GM18951 (cell line): ENCODE results near the gene OR4M1.
"Not testable (repeated sequence)": the region's sequence is repeated elsewhere in the genome, so short reads cannot be mapped to it uniquely, and the experiment has no call there.

Experiments used
- POLR2A ChIP-seq: IDR thresholded peaks from 4 replicates; pipeline ENCODE4 v1.6.1; 2011; ENCODE audit warnings: mild to moderate bottlenecking; ENCODE audit not compliant: insufficient read length, insufficient read depth; ENCODE audit errors: extremely low read depth
- in situ Hi-C: fragments of 300-500 bp; cut with MboI; formaldehyde crosslinking; loops from one replicate; pipeline ENCODE4 v1.12.0; 2022; ENCODE audit warnings: low sequenced_read_pairs, mixed read lengths, inconsistent platforms; ENCODE audit not compliant: unreplicated experiment

The OR4M1 gene

GRCh38 chr14:19773204-19773603, at the start of gene OR4M1:
OR4M1 (plus strand) TSS chr14:19773504; CDS start chr14:19780323, 6,819 bp downstream.
- in situ Hi-C loops = not testable (repeated sequence)

- in situ Hi-C loops = no loop called here
- no peak for TF ChIP-seq POLR2A
Observed at GRCh38 chr14:19729359-19729758, 43.9 kb upstream of the OR4M1 start.

GRCh38 chr14:19729763-19730162, 43.5 kb upstream of the OR4M1 start:
- in situ Hi-C loops = no loop called here
- no peak for TF ChIP-seq POLR2A

- in situ Hi-C loops = not testable (repeated sequence)
Observed at GRCh38 chr14:19733893-19734292, 39.4 kb upstream of the OR4M1 start.

GRCh38 chr14:19743256-19743655, 30.0 kb upstream of the OR4M1 start, which contains the start of gene OR4Q3:
OR4Q3 (plus strand) TSS chr14:19743571.
- no peak for TF ChIP-seq POLR2A
- in situ Hi-C loops = no loop called here

- in situ Hi-C loops = not testable (repeated sequence)
Observed at GRCh38 chr14:19752316-19752715, 21.0 kb upstream of the OR4M1 start.

GRCh38 chr14:19754172-19754571, 19.1 kb upstream of the OR4M1 start:
- in situ Hi-C loops = no loop called here
- TF ChIP-seq POLR2A = no peak

GRCh38 chr14:19771491-19771890, 1.8 kb upstream of the OR4M1 start:
- in situ Hi-C loops = not testable (repeated sequence)

- no peak for TF ChIP-seq POLR2A
- in situ Hi-C loops = no loop called here
Observed at GRCh38 chr14:19771895-19772430, 1.3 kb upstream of the OR4M1 start.

GRCh38 chr14:19772454-19772853, 850 bp upstream of the OR4M1 start:
- in situ Hi-C loops = not testable (repeated sequence)

GRCh38 chr14:19775587-19775986, 2.3 kb downstream of the OR4M1 start:
- TF ChIP-seq POLR2A = no peak
- in situ Hi-C loops = no loop called here

- in situ Hi-C loops = not testable (repeated sequence)
Observed at GRCh38 chr14:19785848-19786247, 12.5 kb downstream of the OR4M1 start.

GRCh38 chr14:19787318-19787717, 14.0 kb downstream of the OR4M1 start:
- in situ Hi-C loops = not testable (repeated sequence)

- in situ Hi-C loops = not testable (repeated sequence)
Observed at GRCh38 chr14:19788150-19788549, 14.8 kb downstream of the OR4M1 start.

- in situ Hi-C loops = not testable (repeated sequence)
Observed at GRCh38 chr14:19796520-19797108, 23.3 kb downstream of the OR4M1 start.

- in situ Hi-C loops = no loop called here
- no peak for TF ChIP-seq POLR2A
Observed at GRCh38 chr14:19799880-19800279, 26.6 kb downstream of the OR4M1 start.
